ENCODE results near the gene TRAF3. TPM values are rescaled to one million over a fixed set of nuclear protein-coding genes. Genes with fewer than 3 reads are reported as not detected.

Gene TRAF3
- total and polyA plus RNA-seq, 2 donors, result 9.2 to 14.6 TPM

- no peaks in the 10 kb centered on the region for H3K4me1 ChIP-seq (ENCODE audit: control insufficient read depth in 2 of 2, insufficient read depth in 2 of 2, low read length in 2 of 2)
- no peak for DNase-seq (ENCODE audit: low read depth in 6 of 9, low spot score in 9 of 9)
- no peaks in the 10 kb centered on the region for H3K9me3 ChIP-seq (ENCODE audit: control insufficient read depth in 2 of 2, insufficient read depth in 1 of 2, low read length in 1 of 2)
- H3K27ac ChIP-seq (ENCODE audit: low read depth in 1 of 2, low read length in 1 of 2), result no peak overlapping the region
- no peak overlapping the region for H3K4me3 ChIP-seq (ENCODE audit: low read length in 2 of 2)
- H3K27me3 ChIP-seq (ENCODE audit: control insufficient read depth in 2 of 2, insufficient read depth in 1 of 2, low read length in 1 of 2), result no peaks in the 10 kb centered on the region
- 97% methylated on average over 33 of the region's 33 CpGs for WGBS
- H3K36me3 ChIP-seq (ENCODE audit: control insufficient read depth in 2 of 2, insufficient read depth in 2 of 2, low read length in 1 of 2), result peaks cover 0 to 3% of the 10 kb centered on the region in 2 donors
Observed at GRCh38 chr14:102749393-102750305, 27.6 kb upstream of the TRAF3 start.

- DNase-seq (ENCODE audit: low read depth in 6 of 9, low spot score in 9 of 9), result no peak
- H3K27ac ChIP-seq (ENCODE audit: low read depth in 1 of 2, low read length in 1 of 2), result no peak overlapping the region
- no peaks in the 10 kb centered on the region for H3K27me3 ChIP-seq (ENCODE audit: control insufficient read depth in 2 of 2, insufficient read depth in 1 of 2, low read length in 1 of 2)
- peaks cover 0 to 3% of the 10 kb centered on the region in 2 donors for H3K36me3 ChIP-seq (ENCODE audit: control insufficient read depth in 2 of 2, insufficient read depth in 2 of 2, low read length in 1 of 2)
- no peaks in the 10 kb centered on the region for H3K9me3 ChIP-seq (ENCODE audit: control insufficient read depth in 2 of 2, insufficient read depth in 1 of 2, low read length in 1 of 2)
- H3K4me1 ChIP-seq (ENCODE audit: control insufficient read depth in 2 of 2, insufficient read depth in 2 of 2, low read length in 2 of 2), result peaks cover 0 to 2% of the 10 kb centered on the region in 2 donors
- H3K4me3 ChIP-seq (ENCODE audit: low read length in 2 of 2), result no peak overlapping the region
- 99% methylated on average over 14 of the region's 14 CpGs for WGBS
Observed at GRCh38 chr14:102750376-102750775, 26.9 kb upstream of the TRAF3 start.

GRCh38 chr14:102751088-102751487 is 26.2 kb upstream of the TRAF3 start:
- 94% methylated on average over 16 of the region's 16 CpGs for WGBS
- Histone ChIP-seq H3K27me3 (ENCODE audit: control insufficient read depth in 2 of 2, insufficient read depth in 1 of 2, low read length in 1 of 2) (no peaks in the 10 kb centered on the region), H3K36me3 (ENCODE audit: control insufficient read depth in 2 of 2, insufficient read depth in 2 of 2, low read length in 1 of 2) (peaks cover 0 to 3% of the 10 kb centered on the region in 2 donors), H3K27ac (ENCODE audit: low read depth in 1 of 2, low read length in 1 of 2) (no peak overlapping the region), H3K9me3 (ENCODE audit: control insufficient read depth in 2 of 2, insufficient read depth in 1 of 2, low read length in 1 of 2) (no peaks in the 10 kb centered on the region), H3K4me1 (ENCODE audit: control insufficient read depth in 2 of 2, insufficient read depth in 2 of 2, low read length in 2 of 2) (peaks cover 0 to 2% of the 10 kb centered on the region in 2 donors), H3K4me3 (ENCODE audit: low read length in 2 of 2) (no peak overlapping the region)
- DNase-seq (ENCODE audit: low read depth in 6 of 9, low spot score in 9 of 9), result no peak

- peaks cover 0 to 2% of the 10 kb centered on the region in 2 donors for H3K4me1 ChIP-seq (ENCODE audit: control insufficient read depth in 2 of 2, insufficient read depth in 2 of 2, low read length in 2 of 2)
- no peak overlapping the region for H3K4me3 ChIP-seq (ENCODE audit: low read length in 2 of 2)
- peaks cover 0 to 2% of the 10 kb centered on the region in 2 donors for H3K36me3 ChIP-seq (ENCODE audit: control insufficient read depth in 2 of 2, insufficient read depth in 2 of 2, low read length in 1 of 2)
- WGBS, result 87% methylated on average over 14 of the region's 14 CpGs
- DNase-seq (ENCODE audit: low read depth in 6 of 9, low spot score in 9 of 9), result no peak
- no peak overlapping the region for H3K27ac ChIP-seq (ENCODE audit: low read depth in 1 of 2, low read length in 1 of 2)
- no peaks in the 10 kb centered on the region for H3K27me3 ChIP-seq (ENCODE audit: control insufficient read depth in 2 of 2, insufficient read depth in 1 of 2, low read length in 1 of 2)
- no peaks in the 10 kb centered on the region for H3K9me3 ChIP-seq (ENCODE audit: control insufficient read depth in 2 of 2, insufficient read depth in 1 of 2, low read length in 1 of 2)
Observed at GRCh38 chr14:102752239-102752847, 24.9 kb upstream of the TRAF3 start.

- no peaks in the 10 kb centered on the region for H3K36me3 ChIP-seq (ENCODE audit: control insufficient read depth in 2 of 2, insufficient read depth in 2 of 2, low read length in 1 of 2)
- no peak for DNase-seq (ENCODE audit: low read depth in 6 of 9, low spot score in 9 of 9)
- no peak overlapping the region for H3K4me3 ChIP-seq (ENCODE audit: low read length in 2 of 2)
- H3K27me3 ChIP-seq (ENCODE audit: control insufficient read depth in 2 of 2, insufficient read depth in 1 of 2, low read length in 1 of 2), result no peaks in the 10 kb centered on the region
- H3K4me1 ChIP-seq (ENCODE audit: control insufficient read depth in 2 of 2, insufficient read depth in 2 of 2, low read length in 2 of 2), result peaks cover 0 to 2% of the 10 kb centered on the region in 2 donors
- 93% methylated on average over 17 of the region's 17 CpGs for WGBS
- H3K9me3 ChIP-seq (ENCODE audit: control insufficient read depth in 2 of 2, insufficient read depth in 1 of 2, low read length in 1 of 2), result no peaks in the 10 kb centered on the region
- H3K27ac ChIP-seq (ENCODE audit: low read depth in 1 of 2, low read length in 1 of 2), result no peak overlapping the region
Observed at GRCh38 chr14:102754370-102755262, 22.6 kb upstream of the TRAF3 start.

GRCh38 chr14:102757646-102758045 is 19.6 kb upstream of the TRAF3 start:
- WGBS, result 99% methylated on average over 11 of the region's 11 CpGs
- H3K36me3 ChIP-seq (ENCODE audit: control insufficient read depth in 2 of 2, insufficient read depth in 2 of 2, low read length in 1 of 2), result no peaks in the 10 kb centered on the region
- no peaks in the 10 kb centered on the region for H3K27me3 ChIP-seq (ENCODE audit: control insufficient read depth in 2 of 2, insufficient read depth in 1 of 2, low read length in 1 of 2)
- DNase-seq (ENCODE audit: low read depth in 6 of 9, low spot score in 9 of 9), result no peak
- H3K9me3 ChIP-seq (ENCODE audit: control insufficient read depth in 2 of 2, insufficient read depth in 1 of 2, low read length in 1 of 2), result no peaks in the 10 kb centered on the region
- peaks cover 0 to 15% of the 10 kb centered on the region in 2 donors for H3K4me1 ChIP-seq (ENCODE audit: control insufficient read depth in 2 of 2, insufficient read depth in 2 of 2, low read length in 2 of 2)
- H3K4me3 ChIP-seq (ENCODE audit: low read length in 2 of 2), result no peak overlapping the region
- no peak overlapping the region for H3K27ac ChIP-seq (ENCODE audit: low read depth in 1 of 2, low read length in 1 of 2)

GRCh38 chr14:102758087-102758486 is 19.2 kb upstream of the TRAF3 start:
- Histone ChIP-seq H3K27me3 (ENCODE audit: control insufficient read depth in 2 of 2, insufficient read depth in 1 of 2, low read length in 1 of 2) (no peaks in the 10 kb centered on the region), H3K9me3 (ENCODE audit: control insufficient read depth in 2 of 2, insufficient read depth in 1 of 2, low read length in 1 of 2) (no peaks in the 10 kb centered on the region), H3K4me1 (ENCODE audit: control insufficient read depth in 2 of 2, insufficient read depth in 2 of 2, low read length in 2 of 2) (peaks cover 0 to 15% of the 10 kb centered on the region in 2 donors), H3K36me3 (ENCODE audit: control insufficient read depth in 2 of 2, insufficient read depth in 2 of 2, low read length in 1 of 2) (no peaks in the 10 kb centered on the region), H3K27ac (ENCODE audit: low read depth in 1 of 2, low read length in 1 of 2) (no peak overlapping the region), H3K4me3 (ENCODE audit: low read length in 2 of 2) (no peak overlapping the region)
- no peak for DNase-seq (ENCODE audit: low read depth in 6 of 9, low spot score in 9 of 9)
- 85% methylated on average over 5 of the region's 5 CpGs for WGBS

- no peak for DNase-seq (ENCODE audit: low read depth in 6 of 9, low spot score in 9 of 9)
- no peak overlapping the region for H3K4me3 ChIP-seq (ENCODE audit: low read length in 2 of 2)
- H3K4me1 ChIP-seq (ENCODE audit: control insufficient read depth in 2 of 2, insufficient read depth in 2 of 2, low read length in 2 of 2), result peaks cover 0 to 15% of the 10 kb centered on the region in 2 donors
- no peaks in the 10 kb centered on the region for H3K9me3 ChIP-seq (ENCODE audit: control insufficient read depth in 2 of 2, insufficient read depth in 1 of 2, low read length in 1 of 2)
- 77% methylated on average over 10 of the region's 10 CpGs for WGBS
- no peaks in the 10 kb centered on the region for H3K27me3 ChIP-seq (ENCODE audit: control insufficient read depth in 2 of 2, insufficient read depth in 1 of 2, low read length in 1 of 2)
- no peaks in the 10 kb centered on the region for H3K36me3 ChIP-seq (ENCODE audit: control insufficient read depth in 2 of 2, insufficient read depth in 2 of 2, low read length in 1 of 2)
- no peak overlapping the region for H3K27ac ChIP-seq (ENCODE audit: low read depth in 1 of 2, low read length in 1 of 2)
Observed at GRCh38 chr14:102759456-102760187, 17.6 kb upstream of the TRAF3 start.
